GM12878 (cell line): ENCODE measurements around the gene CENPO.

Source experiments
- HDAC2 ChIP-seq: fragments of 200-600 bp; sonication (generic); IDR thresholded peaks from 2 replicates; pipeline ENCODE4 v1.6.1; 2017
- HDAC6 ChIP-seq: fragments of 200-600 bp; sonication (generic); IDR thresholded peaks from one replicate; pipeline ENCODE4 v1.8.0; 2017; ENCODE audit warnings: antibody characterized with exemption; ENCODE audit not compliant: unreplicated experiment
- NR2F1 ChIP-seq: fragments of 450-650 bp; conservative IDR thresholded peaks from 2 replicates; pipeline ENCODE4 v1.6.1; 2017; ENCODE audit warnings: mild to moderate bottlenecking
- PKNOX1 ChIP-seq: fragments of 450-650 bp; IDR thresholded peaks from 2 replicates; pipeline ENCODE4 v1.6.1; 2016; ENCODE audit warnings: mild to moderate bottlenecking
- POLR2A ChIP-seq: IDR thresholded peaks from 2 replicates; pipeline ENCODE4 v1.6.1; 2011; ENCODE audit warnings: low read depth, mild to moderate bottlenecking, low read length
- SMAD1 ChIP-seq: fragments of 450-650 bp; IDR thresholded peaks from 2 replicates; pipeline ENCODE4 v1.6.1; 2018; ENCODE audit warnings: mild to moderate bottlenecking, low read depth; ENCODE audit not compliant: partially characterized antibody

GRCh38 chr2:24793761-24794435, 673 bp downstream of the CENPO start:
- TF ChIP-seq POLR2A (no peak), SMAD1 (no peak), HDAC6 (no peak), HDAC2 (no peak), PKNOX1 (no peak), NR2F1 (no peak)
